ENCODE data around the gene FBXW12. TPM values are rescaled to one million over a fixed set of nuclear protein-coding genes. Genes with fewer than 3 reads are reported as not detected.
A peak's percentile ranks its signal among the peaks of the same experiment; 100 is the strongest.

The FBXW12 gene
- total RNA-seq, 2 donors from 2014 or later, result not detected

DNA sequence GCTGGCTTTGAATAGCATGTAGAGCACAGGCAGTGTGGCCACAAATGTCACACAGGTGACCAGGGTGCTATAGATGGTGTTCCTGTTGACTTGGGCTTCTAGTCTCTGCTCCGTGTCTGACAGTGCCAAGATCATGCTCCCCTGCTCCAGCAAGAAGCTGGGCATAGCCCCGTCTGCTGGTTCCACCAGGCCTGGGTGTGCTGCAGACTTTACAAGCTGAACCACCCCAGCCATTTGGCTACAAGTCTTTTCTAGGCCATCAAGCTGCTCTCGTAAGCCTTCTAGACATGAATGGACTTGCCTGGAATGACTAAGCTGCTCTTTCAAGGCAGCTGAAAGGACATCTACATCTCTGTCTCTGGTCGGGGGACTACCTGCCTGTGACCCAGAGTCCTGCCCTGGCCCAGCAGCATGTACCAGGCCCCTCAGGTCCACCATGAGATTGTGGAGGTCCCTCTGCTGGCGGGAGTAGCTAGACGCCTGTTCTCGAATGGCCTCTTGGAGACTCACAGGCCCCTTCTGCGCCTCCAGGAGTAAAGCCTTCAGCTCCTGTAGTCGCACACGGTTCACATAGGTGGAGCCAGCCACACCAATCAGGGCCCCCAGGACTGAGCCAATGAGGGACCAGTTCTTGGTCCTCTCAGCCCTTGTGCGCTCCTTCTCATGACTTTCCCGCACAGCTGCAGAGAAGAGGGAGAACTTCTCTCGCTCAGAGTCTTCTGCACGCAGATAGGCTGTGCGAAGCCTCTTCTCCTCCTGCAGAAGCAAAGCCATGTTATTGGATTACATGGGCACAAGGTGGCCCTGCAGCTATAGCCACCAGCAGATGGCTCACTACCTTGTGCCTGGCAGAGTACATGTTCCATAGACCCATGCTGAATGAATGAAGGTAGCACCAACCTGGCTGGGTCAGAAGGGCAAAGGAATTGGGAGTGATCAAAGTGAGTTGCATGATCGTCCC, 60.7 kb downstream of the FBXW12 start:
- Mint-ChIP-seq H3K4me1 (ENCODE audit: low read depth) (peaks cover 2% of the 10 kb centered on the region), H3K9me3 (no peaks in the 10 kb centered on the region), H3K4me3 (no peak overlapping the region), H3K36me3 (ENCODE audit: insufficient read depth in 2 of 2) (peaks cover 0 to 2% of the 10 kb centered on the region in 2 donors), H3K27ac (no peak overlapping the region), H3K27me3 (ENCODE audit: low read depth) (peaks cover 8% of the 10 kb centered on the region)
- ATAC-seq (replicated peaks in 1 of 2) (no peak), DNase-seq (no peak)

DNA sequence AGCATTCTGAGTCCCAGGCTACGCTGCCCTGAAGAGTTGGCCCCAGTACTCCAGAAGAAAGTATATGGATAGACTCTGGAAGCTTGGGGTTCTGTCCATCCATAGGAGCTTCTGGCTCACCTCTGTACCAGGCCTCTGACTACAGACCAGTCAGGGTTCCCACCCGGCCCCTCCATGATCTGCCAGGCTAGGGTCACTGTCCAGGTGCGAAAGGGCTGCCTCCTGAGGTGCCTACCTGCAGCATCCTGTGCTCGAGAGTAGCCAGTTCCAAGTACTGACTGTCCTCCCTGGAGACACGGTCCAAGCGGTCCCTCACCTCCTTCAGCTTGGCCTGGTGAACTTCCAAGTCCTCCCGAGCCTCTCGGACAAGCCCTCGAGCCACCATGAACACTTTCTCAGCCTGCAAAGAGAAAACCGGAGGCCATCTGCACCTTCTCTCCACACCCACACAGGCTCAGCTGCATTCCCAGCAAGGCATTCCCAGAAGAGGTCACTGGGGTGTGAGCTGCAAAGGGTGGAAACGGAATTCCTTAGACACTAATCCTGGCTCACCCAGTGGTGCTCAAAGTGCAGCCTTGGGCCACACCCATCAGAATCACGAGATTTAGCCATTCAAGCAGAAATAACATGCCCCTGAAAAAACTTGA, 61.6 kb downstream of the FBXW12 start:
- no peak overlapping the region for H3K27ac Mint-ChIP-seq
- no peaks in the 10 kb centered on the region for H3K9me3 Mint-ChIP-seq
- peaks cover 0 to 2% of the 10 kb centered on the region in 2 donors for H3K36me3 Mint-ChIP-seq (ENCODE audit: insufficient read depth in 2 of 2)
- peaks cover 11% of the 10 kb centered on the region for H3K4me1 Mint-ChIP-seq (ENCODE audit: low read depth)
- H3K4me3 Mint-ChIP-seq, result no peak overlapping the region
- ATAC-seq (replicated peaks in 1 of 2) (no peak), DNase-seq (no peak)
- no peaks in the 10 kb centered on the region for H3K27me3 Mint-ChIP-seq (ENCODE audit: low read depth)

GRCh38 chr3:48434591-48435222, 62.7 kb downstream of the FBXW12 start:
- Mint-ChIP-seq H3K4me1 (ENCODE audit: low read depth) (peaks cover 19% of the 10 kb centered on the region), H3K9me3 (no peaks in the 10 kb centered on the region), H3K36me3 (ENCODE audit: insufficient read depth in 2 of 2) (peaks cover under 1 to 2% of the 10 kb centered on the region in 2 donors), H3K4me3 (no peak overlapping the region), H3K27ac (no peak overlapping the region), H3K27me3 (ENCODE audit: low read depth) (no peaks in the 10 kb centered on the region)
- DNase-seq (peak in 1 of 2 donors; percentile 12), ATAC-seq (replicated peaks in 1 of 2) (no peak)

GRCh38 chr3:48435223-48435595, 63.2 kb downstream of the FBXW12 start:
- ATAC-seq (replicated peaks in 1 of 2) (no peak), DNase-seq (no peak)
- peaks cover 23% of the 10 kb centered on the region for H3K4me1 Mint-ChIP-seq (ENCODE audit: low read depth)
- H3K36me3 Mint-ChIP-seq (ENCODE audit: insufficient read depth in 2 of 2), result peaks cover 4 to 5% of the 10 kb centered on the region in 2 donors
- H3K4me3 Mint-ChIP-seq, result no peak overlapping the region
- H3K27ac Mint-ChIP-seq, result no peak overlapping the region
- H3K27me3 Mint-ChIP-seq (ENCODE audit: low read depth), result no peaks in the 10 kb centered on the region
- no peaks in the 10 kb centered on the region for H3K9me3 Mint-ChIP-seq

GRCh38 chr3:48435774-48436476, 63.9 kb downstream of the FBXW12 start:
- no peak overlapping the region for H3K27ac Mint-ChIP-seq

DNA sequence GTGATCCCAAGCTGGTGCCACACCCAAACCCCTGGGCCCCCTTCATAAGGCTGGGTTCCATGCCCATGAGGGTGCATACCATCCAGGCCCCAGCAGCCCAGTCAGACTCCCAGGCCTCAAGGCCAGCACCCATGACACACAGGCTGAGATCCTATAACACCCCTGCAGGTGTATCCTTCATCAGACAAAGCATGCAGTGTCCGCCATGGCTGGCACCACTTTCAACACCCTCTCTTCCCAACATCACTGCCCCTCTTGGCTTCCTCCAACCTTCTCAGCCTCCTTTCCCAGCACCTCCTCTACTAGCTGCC, 64.4 kb downstream of the FBXW12 start:
- Mint-ChIP-seq H3K27ac (no peak overlapping the region), H3K4me1 (ENCODE audit: low read depth) (peaks cover 25% of the 10 kb centered on the region), H3K36me3 (ENCODE audit: insufficient read depth in 2 of 2) (peaks cover 4 to 7% of the 10 kb centered on the region in 2 donors), H3K4me3 (no peak overlapping the region), H3K9me3 (no peaks in the 10 kb centered on the region), H3K27me3 (ENCODE audit: low read depth) (no peaks in the 10 kb centered on the region)
- DNase-seq (no peak), ATAC-seq (replicated peaks in 1 of 2) (no peak)

More at GRCh38 chr3:48435774-48436476, 63.9 kb downstream of the FBXW12 start:
- Mint-ChIP-seq H3K36me3 (ENCODE audit: insufficient read depth in 2 of 2) (peaks cover 4 to 5% of the 10 kb centered on the region in 2 donors), H3K4me1 (ENCODE audit: low read depth) (peaks cover 23% of the 10 kb centered on the region), H3K9me3 (no peaks in the 10 kb centered on the region), H3K27me3 (ENCODE audit: low read depth) (no peaks in the 10 kb centered on the region), H3K4me3 (no peak overlapping the region)
- DNase-seq (peak; percentile 84 to 87), ATAC-seq (replicated peaks in 1 of 2) (peak; percentile 25 to 37)

- no peak overlapping the region for H3K27ac Mint-ChIP-seq
- no peak for ATAC-seq (replicated peaks in 1 of 2)
- H3K4me3 Mint-ChIP-seq, result no peak overlapping the region
- peaks cover 4 to 6% of the 10 kb centered on the region in 2 donors for H3K36me3 Mint-ChIP-seq (ENCODE audit: insufficient read depth in 2 of 2)
- peaks cover 29% of the 10 kb centered on the region for H3K4me1 Mint-ChIP-seq (ENCODE audit: low read depth)
- DNase-seq, result no peak
- no peaks in the 10 kb centered on the region for H3K27me3 Mint-ChIP-seq (ENCODE audit: low read depth)
- no peaks in the 10 kb centered on the region for H3K9me3 Mint-ChIP-seq
Measured at GRCh38 chr3:48436855-48437254, 64.8 kb downstream of the FBXW12 start.

GRCh38 chr3:48437812-48438211, 65.8 kb downstream of the FBXW12 start:
- DNase-seq (no peak), ATAC-seq (replicated peaks in 1 of 2) (no peak)
- Mint-ChIP-seq H3K4me3 (no peak overlapping the region), H3K27ac (peak overlapping the region; percentile 58), H3K9me3 (no peaks in the 10 kb centered on the region), H3K4me1 (ENCODE audit: low read depth) (peaks cover 36% of the 10 kb centered on the region), H3K36me3 (ENCODE audit: insufficient read depth in 2 of 2) (peaks cover 4 to 6% of the 10 kb centered on the region in 2 donors), H3K27me3 (ENCODE audit: low read depth) (no peaks in the 10 kb centered on the region)

DNA sequence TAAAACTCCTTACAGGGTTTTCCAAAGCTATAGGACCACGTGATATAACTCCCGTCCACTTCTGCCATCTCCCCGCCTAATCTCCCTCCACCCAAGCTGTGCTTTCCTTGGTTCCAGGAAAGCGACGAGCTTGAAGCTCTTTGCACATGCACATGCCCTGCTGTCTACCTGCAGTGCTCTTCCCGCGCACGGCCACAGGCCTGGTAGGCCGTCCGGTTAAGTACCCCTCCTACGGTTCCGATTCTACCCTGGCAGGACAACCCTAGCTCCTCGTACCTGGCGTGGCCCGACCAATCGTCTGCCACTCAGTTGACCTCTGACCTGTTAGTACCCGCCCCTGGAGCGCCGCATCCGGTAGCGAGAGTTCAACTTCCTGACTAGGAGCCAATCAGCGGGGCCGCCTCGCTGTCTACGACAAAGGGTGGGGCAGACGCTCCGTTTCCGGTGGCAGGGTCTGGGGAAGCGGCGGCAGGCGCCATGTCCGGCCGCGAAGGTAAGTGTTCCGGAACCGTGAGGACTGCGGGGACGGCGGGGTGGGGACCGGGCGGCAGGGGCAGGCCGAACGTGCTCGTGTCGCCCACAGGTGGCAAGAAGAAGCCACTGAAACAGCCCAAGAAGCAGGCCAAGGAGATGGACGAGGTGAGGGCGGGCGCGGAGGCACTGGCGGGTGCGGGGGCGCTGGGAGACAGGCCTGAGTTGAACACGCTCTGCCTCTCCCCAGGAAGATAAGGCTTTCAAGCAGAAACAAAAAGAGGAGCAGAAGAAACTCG, 68.0 kb downstream of the FBXW12 start, which contains the start of the genes CCDC51 and TMA7:
Gene CCDC51 (minus strand): TSS at position 300 of the 770 bp plus-strand sequence. CDS start 4,991 bp downstream, outside the sequence.
Gene TMA7 (plus strand): TSS at position 438 of the 770 bp plus-strand sequence. CDS start 40 bp downstream, at position 478.
- Mint-ChIP-seq H3K4me3 (peak within 1 kb of the TSS; percentile 91 to 92), H3K27ac (peak within 1 kb of the TSS; percentile 89), H3K27me3 (ENCODE audit: low read depth) (no peaks in the 10 kb centered on the region), H3K9me3 (no peaks in the 10 kb centered on the region), H3K36me3 (ENCODE audit: insufficient read depth in 2 of 2) (peaks cover 7 to 13% of the 10 kb centered on the region in 2 donors), H3K4me1 (ENCODE audit: low read depth) (peaks cover 47% of the 10 kb centered on the region)
- ATAC-seq (replicated peaks in 1 of 2) (peak; percentile 97), DNase-seq (peak; percentile 99)

GRCh38 chr3:48440590-48440958, 68.6 kb downstream of the FBXW12 start:
- H3K9me3 Mint-ChIP-seq, result no peaks in the 10 kb centered on the region
- H3K27me3 Mint-ChIP-seq (ENCODE audit: low read depth), result no peaks in the 10 kb centered on the region
- peak overlapping the region; percentile 91 to 92 for H3K4me3 Mint-ChIP-seq
- peaks cover 51% of the 10 kb centered on the region for H3K4me1 Mint-ChIP-seq (ENCODE audit: low read depth)
- DNase-seq (peak in 1 of 2 donors; percentile 20), ATAC-seq (replicated peaks in 1 of 2) (peak in 1 of 2 donors; percentile 0)
- H3K27ac Mint-ChIP-seq, result peak overlapping the region; percentile 89
- peaks cover 7 to 13% of the 10 kb centered on the region in 2 donors for H3K36me3 Mint-ChIP-seq (ENCODE audit: insufficient read depth in 2 of 2)

GRCh38 chr3:48441940-48442339, 69.9 kb downstream of the FBXW12 start:
- no peak for ATAC-seq (replicated peaks in 1 of 2)
- Mint-ChIP-seq H3K9me3 (no peaks in the 10 kb centered on the region), H3K4me1 (ENCODE audit: low read depth) (peaks cover 60% of the 10 kb centered on the region), H3K27me3 (ENCODE audit: low read depth) (no peaks in the 10 kb centered on the region), H3K36me3 (ENCODE audit: insufficient read depth in 2 of 2) (peaks cover 7 to 17% of the 10 kb centered on the region in 2 donors), H3K4me3 (peak overlapping the region; percentile 91 to 92), H3K27ac (peak overlapping the region; percentile 89)
- DNase-seq, result no peak

Measured in activated T-cell treated with anti-CD3 and anti-CD28 coated beads, Interleukin-2, amount 50 U/mL, for 72 hours (primary cell).